AG20443 (cell line): ENCODE data around the gene C22orf15.
"Not testable (repeated sequence)": the region's sequence is repeated elsewhere in the genome, so short reads cannot be mapped to it uniquely, and the experiment has no call there.

Experiments
- DNase-seq: peaks from one replicate; pipeline ENCODE4 v3.0.0; 2012; ENCODE audit warnings: low spot score, mixed read lengths

C22orf15 gene, protein sequence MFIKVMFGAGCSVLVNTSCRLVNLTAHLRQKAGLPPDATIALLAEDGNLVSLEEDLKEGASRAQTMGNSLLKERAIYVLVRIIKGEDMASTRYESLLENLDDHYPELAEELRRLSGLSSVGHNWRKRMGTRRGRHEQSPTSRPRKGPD

DNA sequence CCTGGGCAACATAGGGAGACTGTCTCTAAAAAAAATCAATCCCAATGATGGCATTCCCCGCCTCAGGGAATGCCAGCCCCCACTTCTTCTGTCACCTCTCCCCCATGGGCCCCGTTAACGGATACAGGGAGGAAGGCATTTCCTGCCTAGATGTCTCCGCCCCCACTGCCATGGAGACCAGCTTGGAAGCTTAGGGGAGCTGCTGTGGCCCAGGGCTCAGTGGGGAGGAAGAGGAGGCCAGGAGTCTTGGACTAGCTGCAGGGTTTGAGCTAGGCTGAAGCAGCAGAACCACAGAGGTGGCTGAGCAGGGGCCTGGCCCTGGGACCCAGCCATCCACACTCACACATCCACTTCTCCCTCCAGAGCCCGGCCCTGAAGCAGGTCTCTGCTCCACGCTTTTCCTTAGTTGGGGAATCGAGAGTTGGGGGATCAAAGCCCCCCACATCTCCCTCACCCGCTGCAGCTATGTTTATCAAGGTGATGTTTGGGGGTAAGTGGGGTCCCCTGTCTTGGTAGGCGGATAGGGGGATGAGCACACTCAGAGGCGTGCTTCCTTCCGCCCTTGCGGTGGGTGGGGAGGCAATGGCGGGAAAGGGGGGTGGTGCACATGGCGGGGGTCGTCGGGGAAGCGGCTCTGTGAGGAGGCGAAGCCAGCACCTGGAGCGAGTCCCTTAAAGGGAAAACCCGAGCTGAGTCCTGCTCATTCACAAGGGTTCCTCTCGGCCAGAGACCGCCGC is at the start of gene C22orf15:
C22orf15 (plus strand) TSS at position 149 of the 737 bp plus-strand sequence; CDS start at position 466, 317 bp downstream.
- peak; percentile 68 for DNase-seq

DNA sequence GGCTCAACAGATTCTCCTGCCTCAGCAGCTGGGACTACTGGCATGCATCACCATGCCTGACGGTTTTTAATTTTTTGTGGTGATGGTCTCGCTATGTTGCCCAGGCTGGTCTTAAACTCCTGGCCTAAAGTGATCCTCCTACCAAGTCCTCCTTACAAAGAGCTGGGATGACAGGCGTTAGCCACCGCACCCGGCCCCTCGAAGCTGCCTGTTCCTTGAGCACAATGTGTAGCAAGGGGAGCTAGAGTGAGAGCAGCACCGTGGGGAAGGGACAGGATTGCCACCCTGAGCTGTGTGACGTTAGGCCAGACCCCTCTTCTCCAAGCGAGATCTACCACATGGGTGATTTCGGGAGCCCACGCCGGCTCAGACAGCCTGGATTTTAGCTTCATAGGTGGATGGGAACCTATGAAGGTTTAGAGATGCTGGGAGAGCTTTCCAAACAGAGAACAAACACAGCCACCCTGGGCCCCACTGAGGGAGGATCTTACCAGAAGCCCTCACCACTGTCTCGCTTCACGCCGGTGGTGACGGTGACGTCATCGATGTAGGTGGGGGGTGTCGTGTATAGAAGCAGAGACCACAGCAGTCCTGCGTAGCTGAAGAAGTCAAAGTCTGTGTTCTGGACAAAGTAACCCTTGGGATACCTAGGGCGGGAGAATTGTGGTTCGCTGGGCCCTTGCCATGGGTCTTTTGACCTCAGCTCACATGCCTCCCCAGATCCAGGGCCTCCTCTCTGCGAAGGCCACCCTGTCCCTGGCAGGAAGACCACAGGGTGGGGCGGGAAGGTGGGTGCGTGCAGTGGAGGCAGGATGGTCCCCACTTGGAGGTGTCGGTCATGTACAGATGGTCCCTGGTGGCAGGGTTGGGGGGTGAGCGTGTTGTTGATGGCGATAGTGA is 48.8 kb upstream of the C22orf15 start:
- DNase-seq: no peak

DNA sequence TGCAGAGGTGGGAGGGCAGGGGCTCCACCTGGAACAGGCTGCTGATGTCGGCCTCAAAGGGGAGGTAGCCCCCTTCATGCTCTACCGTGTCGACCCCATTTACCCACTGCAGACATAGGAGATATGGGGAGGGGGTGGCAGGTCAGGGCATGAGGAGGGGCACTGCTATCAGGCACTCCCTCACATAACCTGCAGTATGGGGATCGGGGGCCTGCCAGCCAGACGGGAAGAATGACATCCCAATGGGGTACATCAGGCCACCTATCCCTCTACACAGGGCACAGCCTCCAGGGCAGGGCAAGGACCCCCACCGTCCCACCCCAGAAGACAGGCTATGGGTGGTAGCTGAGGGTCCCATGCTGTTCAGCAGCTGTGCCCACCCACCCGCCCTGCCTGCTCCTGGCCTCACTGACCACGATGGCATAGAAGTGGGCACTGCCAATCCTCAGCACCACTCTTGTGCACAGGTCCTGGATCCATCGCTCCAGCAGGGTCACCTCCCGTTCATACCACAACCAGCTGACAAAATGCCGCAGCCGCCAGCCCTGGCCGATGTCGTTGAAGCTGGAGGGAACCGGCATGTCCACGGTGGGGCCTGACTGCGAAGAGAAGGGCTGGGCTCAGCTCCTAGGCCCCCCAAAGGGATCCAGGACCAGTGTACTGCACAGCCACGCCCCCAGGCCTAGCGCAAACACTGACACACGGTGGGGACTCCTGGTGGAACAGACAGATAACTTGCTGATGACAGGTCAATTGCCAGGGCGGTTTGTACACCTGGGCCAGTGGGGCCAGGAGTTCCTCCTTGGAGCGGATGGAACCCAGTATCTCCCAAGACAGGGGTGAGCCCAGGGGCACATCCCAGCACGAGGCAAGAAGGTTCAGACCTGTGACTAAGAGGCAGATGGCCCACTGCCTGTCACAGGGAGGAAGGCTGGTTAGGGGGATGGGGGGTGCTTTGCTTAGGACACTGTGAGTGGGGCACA is 47.9 kb upstream of the C22orf15 start:
- no peak for DNase-seq

DNA sequence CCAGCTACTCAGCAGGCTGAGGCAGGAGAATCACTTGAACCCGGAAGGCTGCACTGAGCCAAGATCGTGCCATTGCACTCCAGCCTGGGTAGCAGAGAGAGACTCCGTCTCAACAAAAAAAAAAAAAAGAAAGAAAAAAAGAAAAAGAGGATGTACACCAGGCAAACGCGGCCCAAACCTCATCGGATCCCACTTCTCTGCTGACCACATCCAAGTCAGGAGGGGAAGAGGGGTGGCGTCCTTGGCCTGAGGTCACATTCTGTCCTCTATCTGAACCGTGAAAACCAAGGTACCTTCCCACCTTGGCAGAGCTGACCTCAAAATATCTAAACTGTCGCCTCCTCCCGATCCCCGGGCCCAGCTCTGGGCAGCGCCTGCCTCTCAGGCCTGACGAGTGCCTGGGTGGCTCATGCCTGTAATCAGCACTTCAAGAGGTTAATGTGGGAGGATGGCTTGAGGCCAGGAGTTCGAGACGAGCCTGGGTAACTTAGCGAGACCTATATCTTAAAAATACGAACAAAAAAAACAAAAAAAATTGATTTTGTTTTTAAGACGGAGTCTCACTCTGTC is 46.9 kb upstream of the C22orf15 start:
- DNase-seq: no peak

DNA sequence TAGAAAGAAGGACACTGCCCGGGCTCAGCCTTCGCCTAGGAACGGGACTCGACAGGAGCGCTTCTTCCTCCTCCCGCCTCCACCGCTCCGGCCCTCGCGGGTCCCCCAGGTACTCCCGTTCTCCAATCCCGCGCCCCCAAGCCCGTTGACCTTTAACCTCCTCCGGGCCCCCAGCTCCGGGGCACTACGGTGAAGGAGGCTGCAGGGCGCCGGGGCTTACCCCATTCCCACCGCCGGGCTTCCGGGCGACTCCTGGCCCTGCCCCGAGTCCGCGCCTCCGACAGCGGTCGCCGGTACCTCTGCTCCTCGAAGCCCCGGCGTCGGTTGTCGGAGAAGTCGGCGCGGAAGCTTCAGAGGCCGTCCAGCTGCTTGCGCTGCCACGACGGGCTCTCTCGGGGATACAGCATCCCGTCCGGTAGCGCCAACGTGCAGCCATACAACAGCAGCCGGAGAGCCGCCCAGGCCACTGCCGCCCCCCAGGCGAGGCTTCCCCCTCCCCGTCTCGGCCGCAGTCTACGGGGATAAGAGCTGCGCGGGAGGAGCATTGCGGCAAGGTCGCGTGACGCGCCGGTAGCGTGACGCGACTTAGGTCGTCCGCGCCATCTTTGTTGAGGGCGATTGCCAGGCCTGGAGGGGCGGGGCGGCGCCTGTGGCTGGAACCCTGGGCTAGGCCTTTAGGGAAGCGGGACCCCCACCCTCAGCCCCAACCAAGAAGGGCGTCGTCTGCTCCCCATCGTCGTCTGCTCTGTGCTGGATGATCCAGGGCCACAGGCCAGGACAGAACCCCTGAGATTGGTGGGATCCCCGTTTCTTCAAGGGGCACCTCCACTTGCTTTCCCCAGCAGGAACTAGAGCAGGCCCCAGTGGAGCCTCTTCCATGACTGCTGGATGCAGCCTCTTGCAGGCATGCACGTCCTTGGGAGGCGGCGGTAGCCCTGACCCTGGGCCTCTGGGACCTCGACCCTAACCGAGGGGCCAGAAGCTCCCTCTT is 45.7 kb upstream of the C22orf15 start:
- peak; percentile 96 for DNase-seq

DNA sequence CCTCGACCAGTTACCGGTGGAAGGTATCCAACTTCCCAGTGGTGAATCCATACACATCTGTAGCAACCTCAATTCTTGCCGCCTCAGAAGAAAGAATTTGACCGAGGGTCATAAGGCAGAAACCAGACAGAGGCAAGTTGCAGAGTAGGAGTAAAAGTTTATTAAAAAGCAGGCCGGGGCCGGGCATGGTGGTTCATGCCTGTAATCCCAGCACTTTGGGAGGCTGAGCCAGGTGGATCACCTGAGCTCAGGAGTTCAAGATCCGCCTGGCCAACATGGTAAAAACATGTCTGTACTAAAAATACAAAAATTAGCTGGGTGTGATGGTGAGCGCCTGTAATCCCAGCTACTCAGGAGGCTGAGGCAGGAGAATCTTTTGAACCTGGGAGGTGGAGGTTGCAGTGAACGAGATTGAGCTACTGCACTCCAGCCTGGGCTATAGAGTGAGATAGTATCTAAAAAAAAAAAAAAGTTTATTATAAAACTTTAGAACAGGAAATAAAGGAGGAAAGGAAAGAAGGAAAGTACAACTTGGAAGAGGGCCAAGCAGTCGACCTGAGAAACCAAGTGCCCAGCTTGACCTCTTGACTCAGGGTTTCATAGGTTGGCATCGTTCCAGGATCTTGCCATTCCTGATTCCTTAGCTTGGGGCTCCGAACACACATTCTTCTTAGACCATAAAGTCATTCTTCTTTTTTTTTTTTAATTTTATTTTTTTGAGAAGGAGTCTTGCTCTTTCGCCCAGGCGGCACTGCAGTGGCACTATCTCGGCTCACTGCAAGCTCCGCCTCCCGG is 44.2 kb upstream of the C22orf15 start:
- no peak for DNase-seq

DNA sequence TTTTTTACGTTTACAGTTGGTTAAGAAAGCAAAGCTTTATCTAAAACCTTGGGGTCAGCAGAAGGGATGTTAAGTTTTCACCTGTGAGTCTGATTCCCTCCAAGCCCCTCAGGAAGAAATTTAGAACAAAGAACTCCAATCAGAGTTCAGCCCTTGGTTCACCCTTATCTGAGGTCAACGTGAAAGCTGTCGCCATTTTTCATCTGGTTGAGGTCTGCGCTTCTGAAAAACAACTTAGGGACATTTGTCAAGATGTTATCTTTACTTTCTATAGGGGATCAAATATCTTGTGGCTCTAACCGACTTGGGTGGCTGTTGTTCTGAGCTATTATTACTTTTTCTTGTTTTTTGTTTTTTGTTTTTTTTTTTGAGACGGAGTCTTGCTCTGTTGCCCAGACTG is 41.9 kb upstream of the C22orf15 start:
- DNase-seq: no peak

DNA sequence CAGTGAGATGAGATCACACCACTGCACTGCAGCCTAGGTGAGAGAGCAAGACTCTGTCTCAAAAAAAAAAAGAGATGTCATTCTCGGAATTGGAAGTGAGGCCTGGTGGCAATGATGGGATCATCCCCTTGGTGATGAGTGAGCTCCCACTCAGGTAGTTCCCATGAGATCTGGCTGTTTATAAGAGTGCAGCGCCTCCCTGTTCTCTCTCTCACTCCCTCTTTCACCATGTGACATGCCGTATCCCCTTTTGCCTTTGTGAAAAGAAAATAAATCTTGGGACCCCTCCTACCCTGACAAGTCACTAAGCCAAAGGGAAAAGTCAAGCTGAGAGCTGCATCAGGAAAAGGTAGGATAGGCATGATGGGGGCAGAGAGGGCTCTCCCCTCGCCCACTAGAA is 40.6 kb upstream of the C22orf15 start:
- no peak for DNase-seq

DNA sequence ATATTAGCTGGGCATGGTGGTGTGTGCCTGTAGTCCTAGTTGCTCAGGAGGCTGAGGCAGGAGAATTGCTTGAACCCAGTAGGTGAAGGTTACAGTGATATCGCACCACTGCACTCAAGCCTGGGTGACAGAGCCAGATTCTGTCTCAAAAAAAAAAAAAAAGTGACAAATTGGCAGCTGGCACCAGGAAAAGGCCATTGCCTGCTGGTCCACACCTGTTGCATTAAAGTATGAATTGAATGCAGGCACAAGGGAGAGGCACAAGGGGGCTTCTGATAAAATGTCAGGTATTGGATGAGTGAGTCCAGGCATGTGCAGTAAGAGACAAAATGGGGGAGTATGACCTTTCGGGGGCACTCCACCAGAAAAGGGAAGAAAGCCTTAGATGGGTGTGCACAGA is 40.1 kb upstream of the C22orf15 start:
- no peak for DNase-seq

DNA sequence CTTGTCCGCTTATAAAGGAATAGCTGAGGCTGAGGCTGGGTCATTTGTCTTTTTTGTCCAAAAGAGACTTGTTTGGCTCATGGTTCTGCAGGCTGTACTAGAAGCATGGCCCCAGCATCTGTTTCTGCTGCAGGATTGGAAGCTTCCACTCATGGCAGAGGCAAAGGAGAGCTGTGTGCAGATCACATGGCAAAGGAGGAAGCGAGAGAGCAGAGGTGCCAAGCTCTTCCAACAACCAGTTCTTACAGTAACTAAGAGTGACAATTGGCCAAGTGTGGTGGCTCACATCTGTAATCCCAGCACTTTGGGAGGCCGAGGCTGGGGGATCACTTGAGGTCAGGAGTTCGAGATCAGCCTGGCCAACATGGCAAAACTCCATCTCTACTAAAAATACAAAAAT is 34.7 kb upstream of the C22orf15 start:
- not testable (repeated sequence) for DNase-seq

DNA sequence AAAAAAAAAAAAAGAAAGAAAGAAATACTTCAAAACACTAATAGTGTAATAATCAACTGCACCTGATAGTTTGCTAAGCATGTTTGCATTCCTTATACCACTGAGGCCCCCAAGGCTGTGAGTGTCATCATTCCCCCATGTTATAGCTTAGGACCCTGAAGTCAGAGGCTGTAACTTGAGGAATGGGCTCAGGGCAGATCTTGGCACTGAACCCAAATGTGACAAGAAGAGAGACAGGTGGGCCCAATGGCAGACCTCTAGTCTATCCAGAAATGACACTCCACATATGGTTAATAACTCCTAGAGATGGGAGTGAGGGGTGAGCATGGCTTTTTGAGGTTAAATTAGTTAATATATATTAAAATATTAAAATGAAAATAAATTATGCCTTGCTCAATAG is 25.1 kb upstream of the C22orf15 start:
- DNase-seq: no peak

DNA sequence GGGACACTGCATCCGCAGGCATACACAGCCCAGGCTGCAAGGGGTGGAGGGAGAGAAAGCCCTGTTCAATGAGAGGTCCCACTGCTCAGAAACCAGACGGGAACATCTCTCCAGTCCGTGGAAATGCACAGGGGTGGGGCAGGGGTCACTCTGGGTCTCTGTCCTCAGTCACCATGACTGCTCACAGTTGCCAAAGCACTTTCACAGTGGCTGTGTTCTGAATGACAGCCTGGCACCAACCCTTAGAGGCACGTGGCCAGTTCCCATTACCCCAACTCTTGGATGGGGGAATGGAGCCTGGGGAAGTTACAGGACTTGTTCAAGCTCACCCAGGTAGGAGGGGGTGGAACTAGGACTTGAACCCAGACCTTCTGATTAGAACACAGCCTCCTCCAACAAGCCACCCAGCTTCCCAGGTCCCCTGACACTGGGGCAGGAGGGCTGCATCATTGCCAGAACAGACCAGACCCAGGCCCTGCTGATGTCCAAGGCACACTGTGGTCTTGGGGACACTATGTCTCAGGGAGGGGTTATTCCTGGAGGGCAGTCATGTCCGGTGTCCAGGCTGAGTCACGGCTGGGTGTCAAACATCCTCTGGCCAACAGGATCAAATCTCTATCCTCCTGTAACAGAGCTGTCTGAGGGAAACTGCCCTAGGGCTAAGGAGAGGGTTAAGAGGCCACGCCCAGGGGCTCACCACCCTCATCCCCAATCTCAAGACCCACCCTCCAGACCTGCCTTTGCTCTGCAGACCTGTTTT is 20.1 kb upstream of the C22orf15 start:
- DNase-seq: no peak

DNA sequence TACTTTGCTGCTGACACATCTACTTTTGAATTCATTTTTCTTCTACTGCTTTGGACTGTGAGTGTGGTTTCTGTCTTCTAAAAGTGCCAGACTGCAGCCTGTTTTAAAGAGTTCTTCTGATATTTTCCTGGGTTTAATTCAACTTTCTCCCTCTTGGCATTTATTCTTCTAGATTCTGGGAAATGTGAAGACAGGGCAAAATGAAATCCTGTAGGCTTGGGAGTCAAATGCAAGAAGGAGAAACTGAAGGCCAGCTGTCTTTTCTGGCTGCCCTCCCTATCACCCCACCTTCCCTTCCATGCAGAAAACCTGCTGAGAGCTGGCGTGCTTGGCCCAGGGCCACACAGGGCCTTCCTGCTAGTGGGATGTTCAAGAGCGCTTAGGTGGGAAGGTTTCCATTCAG is 19.5 kb upstream of the C22orf15 start:
- no peak for DNase-seq

DNA sequence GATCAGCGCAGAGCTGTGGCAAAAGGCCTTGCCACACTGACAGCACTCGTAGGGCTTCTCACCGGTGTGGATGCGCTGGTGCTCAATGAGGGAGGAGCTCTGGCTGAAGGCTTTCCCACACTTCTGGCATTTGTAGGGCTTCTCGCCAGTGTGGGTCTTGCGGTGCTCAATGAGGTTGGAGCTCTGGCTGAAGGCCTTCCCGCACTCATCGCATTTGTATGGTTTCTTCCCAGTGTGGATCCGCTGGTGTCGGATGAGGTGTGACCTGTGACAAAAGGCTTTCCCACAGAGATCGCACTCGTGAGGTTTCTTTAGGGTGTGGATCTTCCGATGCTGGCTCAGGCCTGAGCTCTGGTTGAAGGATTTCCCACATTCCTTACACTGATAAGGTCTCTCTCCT is 18.8 kb upstream of the C22orf15 start:
- DNase-seq: no peak

DNA sequence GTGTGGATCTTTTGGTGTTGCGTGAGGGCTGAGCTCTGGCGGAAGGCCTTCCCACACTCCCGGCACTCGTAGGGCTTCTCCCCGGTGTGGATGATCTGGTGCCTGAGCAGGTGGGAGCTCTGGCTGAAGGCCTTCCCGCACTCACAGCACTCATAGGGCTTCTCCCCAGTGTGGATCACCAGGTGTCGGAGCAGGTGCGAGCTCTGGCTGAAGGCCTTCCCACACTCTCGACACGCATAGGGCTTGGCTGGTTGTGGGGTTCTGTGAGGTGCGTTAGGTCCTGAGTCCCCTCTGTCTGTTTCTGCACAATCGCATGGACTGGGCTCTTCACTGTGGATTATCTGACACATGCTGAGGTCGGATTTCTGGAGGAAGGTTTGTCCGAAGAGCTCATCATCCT is 18.3 kb upstream of the C22orf15 start:
- DNase-seq: no peak

DNA sequence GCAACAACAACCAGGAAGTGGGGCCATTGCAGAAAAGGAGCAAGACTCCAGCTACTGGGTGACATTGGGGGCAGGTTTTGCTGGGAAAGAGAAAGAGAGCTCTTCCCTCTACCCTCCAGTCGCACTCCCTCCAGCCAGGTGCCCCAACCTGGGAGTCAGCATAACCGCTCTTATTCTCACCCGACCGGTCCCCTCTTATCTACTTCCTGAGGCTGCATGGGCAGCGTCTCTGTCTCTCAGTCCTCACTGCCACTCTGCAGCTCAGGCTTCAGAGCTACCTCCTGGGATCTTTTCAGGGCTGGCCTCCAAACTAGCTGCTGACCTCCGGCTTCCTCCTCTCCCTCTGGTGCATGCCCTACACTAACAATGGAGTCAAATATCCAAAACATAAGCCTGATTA is 17.0 kb upstream of the C22orf15 start:
- no peak for DNase-seq

DNA sequence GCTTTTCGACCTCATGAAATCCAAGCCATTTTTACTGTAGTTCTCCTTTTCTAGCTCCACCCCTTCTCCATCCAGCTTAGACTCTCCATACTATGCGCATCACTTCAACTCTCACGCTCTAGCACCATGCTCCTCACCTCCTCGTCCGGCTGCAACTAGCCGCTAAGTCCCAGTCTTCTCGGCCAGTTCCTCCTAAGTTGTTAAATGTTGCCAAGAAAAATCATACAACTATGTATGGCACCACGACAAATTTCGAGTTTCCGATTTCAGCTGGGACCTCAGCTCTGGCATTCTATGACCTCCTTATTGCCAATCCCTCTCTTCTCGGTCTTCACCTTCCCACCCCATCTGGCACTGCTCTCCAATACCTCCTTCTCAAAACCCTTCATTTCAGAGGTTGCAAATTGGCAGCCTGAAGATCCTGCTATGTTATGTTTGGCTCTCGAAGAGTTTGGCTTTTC is 12.9 kb upstream of the C22orf15 start:
- DNase-seq: no peak

DNA sequence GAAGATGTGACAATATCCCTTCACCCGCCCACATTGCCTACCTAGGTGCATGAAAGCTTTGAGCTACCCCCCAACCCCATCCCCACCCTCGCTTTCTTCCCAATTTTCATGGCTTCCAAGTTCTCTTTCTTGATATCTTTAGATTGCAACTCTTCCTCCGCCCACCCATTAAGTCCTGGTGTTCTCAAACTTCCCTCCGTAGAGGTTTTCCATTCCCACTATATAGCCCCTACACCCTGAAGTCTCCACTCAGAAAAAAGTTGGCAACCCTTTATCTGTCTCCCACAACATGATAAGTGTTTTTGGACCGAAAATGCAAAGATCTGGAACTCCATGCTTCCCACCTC is 12.4 kb upstream of the C22orf15 start:
- no peak for DNase-seq
